ENCODE data around the gene MYBPC2.

Gene MYBPC2

DNA sequence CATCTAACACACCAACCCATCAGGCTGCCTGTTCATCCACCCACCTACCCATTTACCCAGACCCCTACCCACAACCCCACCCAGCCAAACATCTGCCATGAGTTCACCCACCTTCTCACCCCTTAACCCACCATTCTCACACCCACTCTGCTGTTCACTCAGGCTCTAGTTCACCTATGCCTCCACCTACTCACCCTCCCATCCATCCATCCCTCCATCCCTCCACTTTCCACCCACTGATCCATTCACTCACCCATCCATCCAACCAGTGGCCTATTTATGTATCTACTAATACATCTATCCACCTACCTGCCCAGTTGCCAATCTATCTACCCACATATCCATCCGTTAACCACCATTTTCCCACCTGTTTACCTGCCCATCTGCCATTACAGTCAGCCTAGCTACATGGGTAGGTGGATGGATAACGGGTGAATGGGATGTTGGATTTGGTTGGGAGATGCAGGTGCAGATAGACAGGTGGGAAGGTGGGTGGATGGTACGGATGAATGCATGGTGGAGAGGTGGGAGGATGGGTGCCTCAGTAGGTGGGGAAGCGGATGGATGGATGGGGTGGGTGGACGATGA is 5.3 kb downstream of the MYBPC2 start:
- Histone ChIP-seq H3K4me3 (ENCODE audit: low read depth, low read length) (no peak overlapping the region), H3K36me3 (ENCODE audit: control insufficient read depth in 2 of 2, insufficient read depth in 1 of 2, low read length in 2 of 2) (no peaks in the 10 kb centered on the region), H3K9me3 (ENCODE audit: control insufficient read depth, insufficient read depth, low read depth, low read length) (no peaks in the 10 kb centered on the region), H3K27ac (ENCODE audit: extremely low read depth, low read depth, low read length) (no peak overlapping the region), H3K4me1 (ENCODE audit: control insufficient read depth, insufficient read depth, low read length) (peaks cover 7% of the 10 kb centered on the region)
- no peak for TF ChIP-seq ZNF391 (tag by site-specific recombination; IDR thresholded peaks at IDR 0.05; ENCODE audit: borderline replicate concordance, low read depth)
- TF ChIP-seq ZNF169 (tag by site-specific recombination; IDR thresholded peaks at IDR 0.05) = no peak
- TF ChIP-seq KLF8 (tag by site-specific recombination; IDR thresholded peaks at IDR 0.05) = no peak
- TF ChIP-seq EGR2 (tag by site-specific recombination; IDR thresholded peaks at IDR 0.05; ENCODE audit: low read depth) = peak; percentile 100
- TF ChIP-seq ZNF324 (tag by site-specific recombination; IDR thresholded peaks at IDR 0.05) = no peak
- peak; percentile 72 for TF ChIP-seq ZNF366 (tag by site-specific recombination; conservative IDR thresholded peaks at IDR 0.05)
- TF ChIP-seq ZBTB10 (tag by site-specific recombination; IDR thresholded peaks at IDR 0.05) = no peak
- no peak for TF ChIP-seq ZNF48 (tag by site-specific recombination; IDR thresholded peaks at IDR 0.05)
- TF ChIP-seq ZNF239 (tag by site-specific recombination; IDR thresholded peaks at IDR 0.05) = no peak
- no peak for TF ChIP-seq ZSCAN18 (tag by site-specific recombination; IDR thresholded peaks at IDR 0.05)
- TF ChIP-seq, protein P1, sequence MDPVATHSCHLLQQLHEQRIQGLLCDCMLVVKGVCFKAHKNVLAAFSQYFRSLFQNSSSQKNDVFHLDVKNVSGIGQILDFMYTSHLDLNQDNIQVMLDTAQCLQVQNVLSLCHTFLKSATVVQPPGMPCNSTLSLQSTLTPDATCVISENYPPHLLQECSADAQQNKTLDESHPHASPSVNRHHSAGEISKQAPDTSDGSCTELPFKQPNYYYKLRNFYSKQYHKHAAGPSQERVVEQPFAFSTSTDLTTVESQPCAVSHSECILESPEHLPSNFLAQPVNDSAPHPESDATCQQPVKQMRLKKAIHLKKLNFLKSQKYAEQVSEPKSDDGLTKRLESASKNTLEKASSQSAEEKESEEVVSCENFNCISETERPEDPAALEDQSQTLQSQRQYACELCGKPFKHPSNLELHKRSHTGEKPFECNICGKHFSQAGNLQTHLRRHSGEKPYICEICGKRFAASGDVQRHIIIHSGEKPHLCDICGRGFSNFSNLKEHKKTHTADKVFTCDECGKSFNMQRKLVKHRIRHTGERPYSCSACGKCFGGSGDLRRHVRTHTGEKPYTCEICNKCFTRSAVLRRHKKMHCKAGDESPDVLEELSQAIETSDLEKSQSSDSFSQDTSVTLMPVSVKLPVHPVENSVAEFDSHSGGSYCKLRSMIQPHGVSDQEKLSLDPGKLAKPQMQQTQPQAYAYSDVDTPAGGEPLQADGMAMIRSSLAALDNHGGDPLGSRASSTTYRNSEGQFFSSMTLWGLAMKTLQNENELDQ (tag by site-specific recombination; IDR thresholded peaks at IDR 0.05; ENCODE audit: low read depth) = no peak
- no peak for TF ChIP-seq ZIC2 (tag by site-specific recombination; IDR thresholded peaks at IDR 0.05)
- TF ChIP-seq REPIN1 (tag by site-specific recombination; IDR thresholded peaks at IDR 0.05; ENCODE audit: low read depth) = no peak
- no peak for TF ChIP-seq ZNF37A (tag by site-specific recombination; IDR thresholded peaks at IDR 0.05)
- TF ChIP-seq, protein P2, sequence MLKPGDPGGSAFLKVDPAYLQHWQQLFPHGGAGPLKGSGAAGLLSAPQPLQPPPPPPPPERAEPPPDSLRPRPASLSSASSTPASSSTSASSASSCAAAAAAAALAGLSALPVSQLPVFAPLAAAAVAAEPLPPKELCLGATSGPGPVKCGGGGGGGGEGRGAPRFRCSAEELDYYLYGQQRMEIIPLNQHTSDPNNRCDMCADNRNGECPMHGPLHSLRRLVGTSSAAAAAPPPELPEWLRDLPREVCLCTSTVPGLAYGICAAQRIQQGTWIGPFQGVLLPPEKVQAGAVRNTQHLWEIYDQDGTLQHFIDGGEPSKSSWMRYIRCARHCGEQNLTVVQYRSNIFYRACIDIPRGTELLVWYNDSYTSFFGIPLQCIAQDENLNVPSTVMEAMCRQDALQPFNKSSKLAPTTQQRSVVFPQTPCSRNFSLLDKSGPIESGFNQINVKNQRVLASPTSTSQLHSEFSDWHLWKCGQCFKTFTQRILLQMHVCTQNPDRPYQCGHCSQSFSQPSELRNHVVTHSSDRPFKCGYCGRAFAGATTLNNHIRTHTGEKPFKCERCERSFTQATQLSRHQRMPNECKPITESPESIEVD (tag by site-specific recombination; IDR thresholded peaks at IDR 0.05) = no peak
- TF ChIP-seq ZNF350 (tag by site-specific recombination; IDR thresholded peaks at IDR 0.05) = no peak
- no peak for TF ChIP-seq ZBTB48 (tag by site-specific recombination; IDR thresholded peaks at IDR 0.05)
- no peak for TF ChIP-seq PRDM1 (tag by site-specific recombination; IDR thresholded peaks at IDR 0.05)
- TF ChIP-seq ZNF610 (tag by site-specific recombination; IDR thresholded peaks at IDR 0.05; ENCODE audit: borderline replicate concordance) = no peak
- TF ChIP-seq, protein P3, sequence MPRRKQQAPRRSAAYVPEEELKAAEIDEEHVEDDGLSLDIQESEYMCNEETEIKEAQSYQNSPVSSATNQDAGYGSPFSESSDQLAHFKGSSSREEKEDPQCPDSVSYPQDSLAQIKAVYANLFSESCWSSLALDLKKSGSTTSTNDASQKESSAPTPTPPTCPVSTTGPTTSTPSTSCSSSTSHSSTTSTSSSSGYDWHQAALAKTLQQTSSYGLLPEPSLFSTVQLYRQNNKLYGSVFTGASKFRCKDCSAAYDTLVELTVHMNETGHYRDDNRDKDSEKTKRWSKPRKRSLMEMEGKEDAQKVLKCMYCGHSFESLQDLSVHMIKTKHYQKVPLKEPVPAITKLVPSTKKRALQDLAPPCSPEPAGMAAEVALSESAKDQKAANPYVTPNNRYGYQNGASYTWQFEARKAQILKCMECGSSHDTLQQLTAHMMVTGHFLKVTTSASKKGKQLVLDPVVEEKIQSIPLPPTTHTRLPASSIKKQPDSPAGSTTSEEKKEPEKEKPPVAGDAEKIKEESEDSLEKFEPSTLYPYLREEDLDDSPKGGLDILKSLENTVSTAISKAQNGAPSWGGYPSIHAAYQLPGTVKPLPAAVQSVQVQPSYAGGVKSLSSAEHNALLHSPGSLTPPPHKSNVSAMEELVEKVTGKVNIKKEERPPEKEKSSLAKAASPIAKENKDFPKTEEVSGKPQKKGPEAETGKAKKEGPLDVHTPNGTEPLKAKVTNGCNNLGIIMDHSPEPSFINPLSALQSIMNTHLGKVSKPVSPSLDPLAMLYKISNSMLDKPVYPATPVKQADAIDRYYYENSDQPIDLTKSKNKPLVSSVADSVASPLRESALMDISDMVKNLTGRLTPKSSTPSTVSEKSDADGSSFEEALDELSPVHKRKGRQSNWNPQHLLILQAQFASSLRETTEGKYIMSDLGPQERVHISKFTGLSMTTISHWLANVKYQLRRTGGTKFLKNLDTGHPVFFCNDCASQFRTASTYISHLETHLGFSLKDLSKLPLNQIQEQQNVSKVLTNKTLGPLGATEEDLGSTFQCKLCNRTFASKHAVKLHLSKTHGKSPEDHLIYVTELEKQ (tag by site-specific recombination; IDR thresholded peaks at IDR 0.05; ENCODE audit: borderline replicate concordance) = no peak
- no peak for TF ChIP-seq ZNF549 (tag by site-specific recombination; IDR thresholded peaks at IDR 0.05)
- TF ChIP-seq ZFHX2 (tag by site-specific recombination; conservative IDR thresholded peaks at IDR 0.05) = peak; percentile 99
- no peak for TF ChIP-seq ZNF768 (tag by site-specific recombination; IDR thresholded peaks at IDR 0.05)
- TF ChIP-seq YY1 (tag by site-specific recombination; IDR thresholded peaks at IDR 0.05) = no peak
- TF ChIP-seq ZNF548 (tag by site-specific recombination; IDR thresholded peaks at IDR 0.05) = no peak
- ChIA-PET POLR2A (no interaction called here), CTCF (interaction anchor here (1.0 kb wide), 1 partner anchor 52 kb away, joined by 5 read pairs; no protein-coding TSS in a partner anchor)
